C4-2B (cell line): Measurements from ENCODE around the gene C3orf18.
"Not testable (repeated sequence)": the region's sequence is repeated elsewhere in the genome, so short reads cannot be mapped to it uniquely, and the experiment has no call there.

Source experiments
- H3K27ac ChIP-seq: fragments of 450-650 bp; 2 replicates; pipeline ENCODE4 v1.5.1; 2017
- CTCF ChIP-seq: fragments of 450-650 bp; conservative IDR thresholded peaks from 2 replicates; pipeline ENCODE4 v1.5.1; 2017; ENCODE audit warnings: mild to moderate bottlenecking
- ZFX ChIP-seq: fragments of 450-650 bp; IDR thresholded peaks from 2 replicates; pipeline ENCODE4 v1.6.1; 2017

Gene C3orf18

GRCh38 chr3:50517721-50518206 is 49.8 kb downstream of the C3orf18 start:
- TF ChIP-seq CTCF: no peak
- no peak for TF ChIP-seq ZFX
- H3K27ac ChIP-seq: no peak overlapping the region

DNA sequence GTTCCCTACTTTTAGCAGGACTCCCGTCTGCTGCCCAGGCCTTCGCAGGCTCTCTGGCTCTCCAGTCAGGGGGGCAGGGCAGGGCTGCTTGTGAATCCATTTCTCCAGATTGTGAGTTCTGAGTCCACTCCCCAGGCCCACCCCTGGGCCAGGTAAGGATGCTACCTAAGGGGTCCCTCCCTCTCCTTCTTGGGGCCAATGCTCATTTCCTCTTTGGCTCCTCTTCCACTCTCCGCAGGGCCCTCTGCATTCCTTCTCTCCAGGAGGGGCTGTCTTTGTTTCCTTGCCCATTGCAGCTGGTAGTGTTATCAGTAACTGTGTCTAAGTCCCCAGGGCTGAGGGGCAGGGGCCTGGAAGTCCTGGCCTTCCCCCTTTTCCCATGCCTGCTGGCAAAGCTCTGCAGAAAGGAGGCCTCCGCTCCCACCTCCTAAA is 51.1 kb downstream of the C3orf18 start:
- TF ChIP-seq CTCF (no peak), ZFX (no peak)
- H3K27ac ChIP-seq: no peak overlapping the region

GRCh38 chr3:50515565-50516439 is 51.7 kb downstream of the C3orf18 start:
- H3K27ac ChIP-seq: no peak overlapping the region
- TF ChIP-seq CTCF (no peak), ZFX (no peak)

GRCh38 chr3:50512908-50513307 is 54.6 kb downstream of the C3orf18 start:
- not testable (repeated sequence) for H3K27ac ChIP-seq

GRCh38 chr3:50512131-50512530 is 55.4 kb downstream of the C3orf18 start:
- no peak overlapping the region for H3K27ac ChIP-seq
- TF ChIP-seq CTCF (no peak), ZFX (no peak)

- no peak overlapping the region for H3K27ac ChIP-seq
- TF ChIP-seq ZFX (no peak), CTCF (no peak)
These were observed 57.2 kb downstream of the C3orf18 start for GRCh38 chr3:50510325-50510724.

DNA sequence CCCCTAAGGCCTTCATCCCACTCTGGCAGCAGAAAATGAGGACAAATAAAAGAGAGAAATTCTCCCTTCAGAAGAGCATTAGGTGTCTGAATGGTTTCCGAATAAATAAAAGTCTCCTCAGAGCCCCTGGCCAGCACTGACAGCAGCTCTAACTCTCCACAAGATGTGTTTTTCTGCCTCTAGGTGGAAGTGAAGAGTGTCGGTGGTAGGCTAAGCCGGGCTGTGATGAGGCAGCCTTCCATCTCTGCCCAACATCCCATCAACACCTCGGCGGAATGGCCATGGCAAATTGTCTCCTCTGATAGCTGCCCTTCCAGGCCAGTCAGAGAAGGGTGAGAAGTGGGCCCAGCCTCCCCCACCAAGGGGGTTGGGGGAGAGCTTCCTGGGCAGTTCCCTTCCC is 57.8 kb downstream of the C3orf18 start:
- no peak overlapping the region for H3K27ac ChIP-seq
- TF ChIP-seq CTCF: no peak
- no peak for TF ChIP-seq ZFX

- no peak overlapping the region for H3K27ac ChIP-seq
- TF ChIP-seq CTCF (no peak), ZFX (no peak)
These were observed 58.7 kb downstream of the C3orf18 start for GRCh38 chr3:50508821-50509220.
